Astrocyte (in vitro differentiated cells and primary cell): ENCODE data around the gene ZFPM1.

ENCODE experiments used
- CTCF ChIP-seq: IDR thresholded peaks from 2 replicates; pipeline ENCODE4 v1.5.1; 2011; ENCODE audit warnings: low read depth, mild to moderate bottlenecking, inconsistent platforms, low read length, moderate library complexity; ENCODE audit not compliant: insufficient read depth
- EZH2 ChIP-seq: IDR thresholded peaks from 2 replicates; pipeline ENCODE4 v1.6.1; 2012; ENCODE audit warnings: mild to moderate bottlenecking, low read length, inconsistent platforms; ENCODE audit not compliant: insufficient read depth

DNA sequence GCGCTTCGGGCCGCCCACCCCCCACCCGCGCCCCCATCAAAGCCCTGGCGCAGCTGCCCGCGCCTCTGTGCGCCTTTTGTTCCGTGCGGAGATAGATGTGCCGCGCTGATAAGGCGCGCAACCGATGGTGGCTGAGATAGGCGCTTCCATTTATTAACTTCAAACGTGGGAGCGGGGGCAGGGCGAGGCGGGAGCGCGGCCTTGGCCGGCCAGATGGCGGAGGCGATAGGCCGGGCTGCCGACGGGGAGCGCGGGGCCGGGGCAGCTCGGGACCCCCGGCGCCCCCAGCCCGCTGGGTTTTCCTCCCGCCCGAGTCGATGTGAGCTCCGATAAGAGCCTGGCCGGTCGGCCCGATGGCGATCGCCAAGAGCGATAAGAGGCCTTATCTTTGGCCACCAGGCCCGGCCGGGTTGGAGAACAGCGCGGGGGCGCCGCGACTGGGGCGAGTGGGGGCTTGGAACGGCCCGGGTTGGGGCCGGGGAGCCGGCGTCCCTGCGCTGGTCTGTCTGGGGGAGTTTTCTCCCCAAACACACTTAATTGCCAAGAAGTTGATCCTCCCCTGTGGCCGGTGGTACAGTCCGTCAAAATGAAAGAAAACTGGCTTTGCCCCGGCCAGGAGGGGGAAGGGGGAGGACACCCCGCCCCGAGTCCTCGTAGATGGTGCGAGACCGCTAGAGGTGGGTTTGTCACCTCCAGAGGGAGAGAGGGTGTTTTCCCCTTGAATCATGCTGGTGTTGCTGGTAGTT is 2.7 kb downstream of the ZFPM1 start:
- no peak for TF ChIP-seq CTCF
- TF ChIP-seq EZH2: no peak
